SK-N-SH (cell line): ENCODE results near the gene SLC45A3. TPM values are rescaled to one million over a fixed set of nuclear protein-coding genes. Genes with fewer than 3 reads are reported as not detected.

Experiments used
- CTCF ChIA-PET: fragments of 300-600, 350-600 bp; formaldehyde crosslinking; extraction: SDS; loops from one replicate; lab custom pipeline; 2021; lab: Yijun Ruan, JAX
- POLR2A ChIA-PET: fragments of 350-600 bp; sonication (Branson Sonifier 250); formaldehyde crosslinking; extraction: SDS; loops from one replicate; lab custom pipeline; 2020; ENCODE audit warnings: antibody characterized with exemption, inconsistent platforms; lab: Yijun Ruan, JAX
- DNase-seq: peaks from one replicate; pipeline ENCODE4 v3.0.0; 2012
- H2AFZ ChIP-seq: fragments of 200-600 bp; sonication (generic); 2 replicates; pipeline ENCODE4 v1.8.1; 2016; ENCODE audit warnings: antibody characterized with exemption, mild to moderate bottlenecking, low read depth
- H3F3A ChIP-seq: fragments of 200-600 bp; sonication (generic); replicated peaks from 2 replicates; pipeline ENCODE3; 2016; ENCODE audit warnings: antibody characterized with exemption, mild to moderate bottlenecking; ENCODE audit not compliant: insufficient read depth
- H3K27ac ChIP-seq, 2 experiments: fragments of 200-500 bp in 1 of 2; fragments of 200-600 bp in 1 of 2; sonication (Bioruptor generic) in 1 of 2; sonication (generic), shearing (Covaris generic) in 1 of 2; 2 replicates each; pipeline versions ENCODE4 v1.5.1 to v1.6.1; 2014 to 2016; ENCODE audit warnings: low read depth in 2 of 2, inconsistent platforms in 1 of 2, low read length in 1 of 2, mild to moderate bottlenecking in 1 of 2, mixed read lengths in 1 of 2
- H3K27me3 ChIP-seq: fragments of 200-600 bp; sonication (generic), shearing (Covaris generic); 2 replicates; pipeline ENCODE4 v1.6.1; 2016; ENCODE audit warnings: mixed run types; ENCODE audit not compliant: insufficient read depth
- H3K36me3 ChIP-seq, 2 experiments: fragments of 200-500 bp in 1 of 2; fragments of 200-600 bp in 1 of 2; sonication (Bioruptor generic) in 1 of 2; sonication (generic) in 1 of 2; replicated peaks in 1 of 2; 2 replicates each; pipeline versions ENCODE3 to v1.5.1; 2014 to 2016; ENCODE audit warnings: low read length in 1 of 2, mild to moderate bottlenecking in 1 of 2; ENCODE audit not compliant: insufficient read depth in 2 of 2, control insufficient read depth in 1 of 2
- H3K4me1 ChIP-seq, 2 experiments: fragments of 200-500 bp in 1 of 2; fragments of 200-600 bp in 1 of 2; sonication (Bioruptor generic) in 1 of 2; sonication (generic), shearing (Covaris generic) in 1 of 2; 2 replicates each; pipeline versions ENCODE4 v1.5.1 to v1.6.1; 2014 to 2016; ENCODE audit warnings: low read depth in 1 of 2, low read length in 1 of 2, mixed run types in 1 of 2; ENCODE audit not compliant: insufficient read depth in 2 of 2, control insufficient read depth in 1 of 2
- H3K4me2 ChIP-seq: fragments of 200-600 bp; sonication (generic), shearing (Covaris generic); 2 replicates; pipeline ENCODE4 v1.6.1; 2017; ENCODE audit warnings: mixed run types
- H3K4me3 ChIP-seq, 2 experiments: fragments of 200-500 bp in 1 of 2; fragments of 200-600 bp in 1 of 2; sonication (Bioruptor generic) in 1 of 2; sonication (generic), shearing (Covaris generic) in 1 of 2; 2 replicates each; pipeline versions ENCODE4 v1.5.1 to v1.8.1; 2014 to 2016; ENCODE audit warnings: low read depth in 2 of 2, inconsistent platforms in 1 of 2, low read length in 1 of 2, mild to moderate bottlenecking in 1 of 2, mixed read lengths in 1 of 2, moderate library complexity in 1 of 2
- H3K79me2 ChIP-seq: fragments of 200-600 bp; sonication (generic); 2 replicates; pipeline ENCODE4 v1.8.1; 2017; ENCODE audit warnings: mild to moderate bottlenecking; ENCODE audit not compliant: insufficient read depth
- H3K9ac ChIP-seq: fragments of 200-600 bp; sonication (generic); 2 replicates; pipeline ENCODE4 v1.6.1; 2017; ENCODE audit warnings: mixed run types
- H3K9me2 ChIP-seq: fragments of 200-600 bp; sonication (generic); 2 replicates; pipeline ENCODE4 v1.6.1; 2017; ENCODE audit warnings: mixed run types
- H3K9me3 ChIP-seq: fragments of 200-600 bp; sonication (generic); 2 replicates; pipeline ENCODE4 v1.6.1; 2017; ENCODE audit warnings: mixed run types, mild to moderate bottlenecking, moderate library complexity
- H4K20me1 ChIP-seq: fragments of 200-600 bp; sonication (generic); 2 replicates; pipeline ENCODE4 v1.6.1; 2017; ENCODE audit warnings: mild to moderate bottlenecking, mixed run types; ENCODE audit not compliant: insufficient read depth
- CHD2 ChIP-seq: fragments of 150-350 bp; IDR thresholded peaks from 2 replicates; pipeline ENCODE4 v1.6.1; 2018; ENCODE audit warnings: low read length; ENCODE audit not compliant: partially characterized antibody
- EZH2phosphoT487 ChIP-seq: fragments of 200-600 bp; sonication (generic); IDR thresholded peaks from 2 replicates; pipeline ENCODE4 v1.6.1; 2017; ENCODE audit warnings: low read depth, mixed run types, mild to moderate bottlenecking, antibody characterized with exemption, moderate library complexity, borderline replicate concordance
- FOSL2 ChIP-seq: IDR thresholded peaks from 2 replicates; pipeline ENCODE4 v1.4.0; 2012; ENCODE audit warnings: low read depth, mild to moderate bottlenecking, moderate library complexity, borderline replicate concordance
- FOXJ3 ChIP-seq: sonication (generic); formaldehyde crosslinking; IDR thresholded peaks from 2 replicates; pipeline ENCODE4 v1.5.1; 2020; ENCODE audit warnings: mild to moderate bottlenecking, missing genetic modification reagents
- NFIC ChIP-seq: IDR thresholded peaks from 2 replicates; pipeline ENCODE4 v1.4.0; 2012; ENCODE audit warnings: borderline replicate concordance
- NRF1 ChIP-seq: IDR thresholded peaks from 2 replicates; pipeline ENCODE4 v1.6.1; 2012; ENCODE audit warnings: low read depth, mild to moderate bottlenecking, low read length
- POLR2AphosphoS5 ChIP-seq: IDR thresholded peaks from 2 replicates; pipeline ENCODE4 v1.6.1; 2012; ENCODE audit warnings: low read depth, low read length
- RCOR1 ChIP-seq: fragments of 150-350 bp; IDR thresholded peaks from 2 replicates; pipeline ENCODE4 v1.6.1; 2017; ENCODE audit warnings: antibody characterized with exemption, low read length
- RFX5 ChIP-seq: IDR thresholded peaks from 2 replicates; pipeline ENCODE4 v1.6.1; 2012; ENCODE audit warnings: mild to moderate bottlenecking, improper control_type of control experiment, low read length
- RXRA ChIP-seq: IDR thresholded peaks from 2 replicates; pipeline ENCODE4 v1.4.0; 2012; ENCODE audit warnings: low read depth, mild to moderate bottlenecking, borderline replicate concordance
- WGBS: methylation state at CpG from one replicate; pipeline ENCODE4 v1.1.6; 2017; ENCODE audit warnings: low lambda C conversion rate; 5-methylcytosine and 5-hydroxymethylcytosine counted together
- polyA plus RNA-seq, 3 experiments: library from polyadenylated mRNA; depleted of rRNA; stranded (reverse); fragments of >200 nt; gene quantifications; 2 replicates each; pipeline ENCODE4 v1.2.3, GENCODE V29; 2012
- TF ChIP-seq, protein P1 (sequence below): fragments of 150-350 bp; IDR thresholded peaks from 2 replicates; pipeline ENCODE4 v1.6.1; 2017; ENCODE audit warnings: antibody characterized with exemption, low read length, low read depth, borderline replicate concordance
- TF ChIP-seq, protein P2 (sequence below): IDR thresholded peaks from 2 replicates; pipeline ENCODE4 v1.6.1; 2012; ENCODE audit warnings: mild to moderate bottlenecking, low read depth, low read length, moderate library complexity

Gene SLC45A3
- polyA plus RNA-seq, 1 of the 3 experiments (the other 2 are of a cell fraction): 4.6 TPM

DNA sequence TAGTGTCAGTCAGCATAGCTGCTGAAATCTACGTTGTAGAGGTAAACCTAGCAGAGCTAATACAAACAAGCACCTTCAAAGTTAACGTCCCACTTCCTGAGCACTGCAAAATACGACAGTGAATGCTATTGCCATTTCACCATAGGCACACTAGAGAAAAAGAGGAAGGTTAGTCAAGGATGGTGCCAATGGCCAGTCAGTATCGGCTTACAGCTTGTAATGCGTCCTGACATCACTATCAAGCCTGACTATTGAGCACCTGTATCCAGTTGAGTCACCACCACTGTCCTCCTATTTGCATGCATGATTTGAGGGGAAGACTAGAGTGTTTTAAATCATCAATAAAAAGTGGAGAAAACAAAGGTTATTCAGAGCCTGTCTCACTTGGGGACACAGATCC is 35.3 kb upstream of the SLC45A3 start:
- Histone ChIP-seq H3K4me3 (no peak overlapping the region), H3K27me3 (no peaks in the 10 kb centered on the region), H3K9me2 (no peaks in the 10 kb centered on the region), H2AFZ (no peak overlapping the region), H3K9ac (no peak overlapping the region), H3K36me3 (peaks cover 75 to 88% of the 10 kb centered on the region in 2 experiments), H3K4me1 (no peaks in the 10 kb centered on the region; a peak in 1 of 4 replicates), H4K20me1 (peaks cover under 1% of the 10 kb centered on the region; the same call in 1 of the 2 replicates), H3K9me3 (no peaks in the 10 kb centered on the region), H3K27ac (no peak overlapping the region; a peak in 1 of 4 replicates), H3F3A (peaks cover 61% of the 10 kb centered on the region), H3K79me2 (peaks cover 17% of the 10 kb centered on the region; the same call in 1 of the 2 replicates), H3K4me2 (no peak overlapping the region)
- ChIA-PET CTCF (interaction anchor here (1.1 to 10.0 kb wide), 4 partner anchors 9 to 124 kb away, joined by 5 to 367 read pairs (median 14); no protein-coding TSS in a partner anchor), POLR2A (no interaction called here)
- 94% methylated on average over 5 of the region's 5 CpGs for WGBS
- TF ChIP-seq RFX5 (no peak), FOXJ3 (no peak), RXRA (no peak), RCOR1 (no peak), FOSL2 (no peak), POLR2AphosphoS5 (no peak), NRF1 (no peak), CHD2 (no peak)
- DNase-seq: no peak

DNA sequence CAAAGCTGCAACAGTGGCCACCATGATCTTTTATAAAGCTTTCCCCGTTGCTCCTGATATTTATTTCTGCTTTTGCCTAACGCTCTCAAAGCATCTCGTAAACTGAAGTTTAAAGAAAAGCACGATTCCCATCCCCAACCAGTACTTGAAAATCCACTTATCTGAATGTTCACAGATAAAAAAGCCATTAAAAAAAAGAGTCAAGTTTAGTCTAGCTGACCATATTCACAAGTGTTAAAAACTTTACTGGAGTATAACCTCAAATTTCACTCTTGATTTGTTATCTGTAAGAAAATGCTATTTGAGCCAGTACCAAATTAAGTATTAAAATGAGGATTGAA is 34.6 kb upstream of the SLC45A3 start:
- no peaks in the 10 kb centered on the region for H3K27me3 ChIP-seq
- no peak overlapping the region for H3K4me3 ChIP-seq
- WGBS: 97% methylated on average over 4 of the region's 4 CpGs
- no peak overlapping the region for H3K27ac ChIP-seq
- no peak for DNase-seq
- no peaks in the 10 kb centered on the region for H3K9me3 ChIP-seq
- H3K9ac ChIP-seq: no peak overlapping the region
- peaks cover 61% of the 10 kb centered on the region for H3F3A ChIP-seq
- ChIA-PET CTCF (interaction anchor here (1.0 to 10.0 kb wide), 7 partner anchors 10 to 262 kb away, joined by 3 to 367 read pairs (median 9); no protein-coding TSS in a partner anchor), POLR2A (interaction anchor here (0.9 kb wide), 1 partner anchor 60 kb away, joined by 4 read pairs; the partner anchor contains the start of gene RAB29)
- H3K79me2 ChIP-seq: peaks cover 11% of the 10 kb centered on the region; the same call in 1 of the 2 replicates
- H3K36me3 ChIP-seq: peaks cover 75 to 87% of the 10 kb centered on the region in 2 experiments
- no peak overlapping the region for H2AFZ ChIP-seq
- no peak overlapping the region for H3K4me2 ChIP-seq
- TF ChIP-seq, protein P1, sequence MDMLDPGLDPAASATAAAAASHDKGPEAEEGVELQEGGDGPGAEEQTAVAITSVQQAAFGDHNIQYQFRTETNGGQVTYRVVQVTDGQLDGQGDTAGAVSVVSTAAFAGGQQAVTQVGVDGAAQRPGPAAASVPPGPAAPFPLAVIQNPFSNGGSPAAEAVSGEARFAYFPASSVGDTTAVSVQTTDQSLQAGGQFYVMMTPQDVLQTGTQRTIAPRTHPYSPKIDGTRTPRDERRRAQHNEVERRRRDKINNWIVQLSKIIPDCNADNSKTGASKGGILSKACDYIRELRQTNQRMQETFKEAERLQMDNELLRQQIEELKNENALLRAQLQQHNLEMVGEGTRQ: no peak
- TF ChIP-seq, protein P2, sequence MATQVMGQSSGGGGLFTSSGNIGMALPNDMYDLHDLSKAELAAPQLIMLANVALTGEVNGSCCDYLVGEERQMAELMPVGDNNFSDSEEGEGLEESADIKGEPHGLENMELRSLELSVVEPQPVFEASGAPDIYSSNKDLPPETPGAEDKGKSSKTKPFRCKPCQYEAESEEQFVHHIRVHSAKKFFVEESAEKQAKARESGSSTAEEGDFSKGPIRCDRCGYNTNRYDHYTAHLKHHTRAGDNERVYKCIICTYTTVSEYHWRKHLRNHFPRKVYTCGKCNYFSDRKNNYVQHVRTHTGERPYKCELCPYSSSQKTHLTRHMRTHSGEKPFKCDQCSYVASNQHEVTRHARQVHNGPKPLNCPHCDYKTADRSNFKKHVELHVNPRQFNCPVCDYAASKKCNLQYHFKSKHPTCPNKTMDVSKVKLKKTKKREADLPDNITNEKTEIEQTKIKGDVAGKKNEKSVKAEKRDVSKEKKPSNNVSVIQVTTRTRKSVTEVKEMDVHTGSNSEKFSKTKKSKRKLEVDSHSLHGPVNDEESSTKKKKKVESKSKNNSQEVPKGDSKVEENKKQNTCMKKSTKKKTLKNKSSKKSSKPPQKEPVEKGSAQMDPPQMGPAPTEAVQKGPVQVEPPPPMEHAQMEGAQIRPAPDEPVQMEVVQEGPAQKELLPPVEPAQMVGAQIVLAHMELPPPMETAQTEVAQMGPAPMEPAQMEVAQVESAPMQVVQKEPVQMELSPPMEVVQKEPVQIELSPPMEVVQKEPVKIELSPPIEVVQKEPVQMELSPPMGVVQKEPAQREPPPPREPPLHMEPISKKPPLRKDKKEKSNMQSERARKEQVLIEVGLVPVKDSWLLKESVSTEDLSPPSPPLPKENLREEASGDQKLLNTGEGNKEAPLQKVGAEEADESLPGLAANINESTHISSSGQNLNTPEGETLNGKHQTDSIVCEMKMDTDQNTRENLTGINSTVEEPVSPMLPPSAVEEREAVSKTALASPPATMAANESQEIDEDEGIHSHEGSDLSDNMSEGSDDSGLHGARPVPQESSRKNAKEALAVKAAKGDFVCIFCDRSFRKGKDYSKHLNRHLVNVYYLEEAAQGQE: no peak
- TF ChIP-seq NFIC: no peak
- no peak for TF ChIP-seq EZH2phosphoT487
- no peaks in the 10 kb centered on the region for H3K9me2 ChIP-seq
- no peaks in the 10 kb centered on the region; a peak in 1 of 4 replicates for H3K4me1 ChIP-seq
- no peaks in the 10 kb centered on the region; the same call in 1 of the 2 replicates for H4K20me1 ChIP-seq
